Measurements from ENCODE around the gene KRTAP2-2. TPM values are rescaled to one million over a fixed set of nuclear protein-coding genes. Genes with fewer than 3 reads are reported as not detected.

KRTAP2-2 gene
- total and polyA plus RNA-seq, 2 of the 8 experiments (the other 6 are each of a cell fraction or from before 2014, with no cell fraction given), result not detected

DNA sequence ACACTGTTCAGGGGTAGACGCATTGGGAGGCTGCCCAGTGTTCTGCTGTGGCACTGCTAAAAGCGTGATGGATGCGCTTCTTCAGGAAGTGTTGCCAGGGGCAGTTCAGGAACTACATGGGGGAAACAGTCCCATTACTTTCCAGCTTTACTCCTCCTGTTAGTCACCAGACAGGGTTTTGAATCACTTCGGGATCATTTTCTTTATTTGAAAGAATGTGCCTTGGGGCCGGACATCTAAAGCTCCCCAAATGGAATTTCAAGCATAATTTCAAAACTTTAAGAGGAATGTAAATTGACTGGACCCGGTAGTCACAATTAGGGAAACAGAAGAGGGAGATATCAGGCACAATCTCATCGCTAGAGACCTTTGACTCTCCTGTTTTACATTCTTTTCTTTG is 6.6 kb downstream of the KRTAP2-2 start:
- Histone ChIP-seq H3K4me1 (replicated peaks in 1 of 4; ENCODE audit: control insufficient read depth in 3 of 4, insufficient read depth in 4 of 4, low read length in 3 of 4) (peaks cover 0 to 2% (median 0%) of the 10 kb centered on the region in 4 experiments; a peak in 1 of 7 replicates), H3K4ac (replicated peaks; ENCODE audit: insufficient read length, low read depth, low read length) (no peak overlapping the region), H3K79me2 (ENCODE audit: control insufficient read depth in 1 of 2, insufficient read depth in 2 of 2, low read length in 2 of 2) (no peaks in the 10 kb centered on the region), H3K23ac (ENCODE audit: insufficient read length) (no peak overlapping the region), H4K91ac (replicated peaks; ENCODE audit: insufficient read length, low read length) (peak overlapping the region; percentile 19), H2BK5ac (ENCODE audit: low read depth, low read length) (no peak overlapping the region), H2AFZ (ENCODE audit: low read length) (0 out of 2 replicates have a peak overlapping the region, but pooled peaks have one; percentile 40), H3K14ac (ENCODE audit: insufficient read length) (no peak overlapping the region), H3K27ac (ENCODE audit: low read depth, low read length) (no peak overlapping the region), H3K4me3 (ENCODE audit: extremely low read depth in 1 of 4, insufficient read depth in 2 of 4, low read depth in 3 of 4, low read length in 4 of 4) (no peak overlapping the region), H3K27me3 (replicated peaks in 1 of 4; ENCODE audit: control insufficient read depth in 3 of 4, extremely low read depth in 1 of 4, insufficient read depth in 3 of 4, low read length in 3 of 4) (no peaks in the 10 kb centered on the region), H3K18ac (ENCODE audit: extremely low read depth, low read length) (no peak overlapping the region; the same call in 1 of the 2 replicates), H4K20me1 (replicated peaks in 1 of 2; ENCODE audit: control insufficient read depth in 1 of 2, insufficient read depth in 2 of 2, low read length in 2 of 2) (no peaks in the 10 kb centered on the region), H4K8ac (ENCODE audit: extremely low read depth, insufficient read depth, low read length) (no peak overlapping the region), H2BK20ac (ENCODE audit: low read length) (no peak overlapping the region), H2BK120ac (replicated peaks; ENCODE audit: low read depth, low read length) (no peak overlapping the region), H2BK12ac (ENCODE audit: low read depth, low read length) (no peak overlapping the region), H3K36me3 (ENCODE audit: control insufficient read depth in 2 of 4, insufficient read depth in 4 of 4, low read length in 3 of 4) (no peaks in the 10 kb centered on the region), H3K79me1 (ENCODE audit: low read depth, low read length) (no peaks in the 10 kb centered on the region), H3K23me2 (ENCODE audit: low read depth, low read length) (no peaks in the 10 kb centered on the region), H2BK15ac (ENCODE audit: low read length) (no peak overlapping the region), H3K9ac (replicated peaks in 1 of 4; ENCODE audit: extremely low read depth in 1 of 4, low read depth in 3 of 4, low read length in 3 of 4) (no peak overlapping the region), H3K56ac (replicated peaks; ENCODE audit: insufficient read length, low read depth, low read length) (no peak overlapping the region), H3K9me3 (ENCODE audit: insufficient read depth in 2 of 2, low read depth in 1 of 2, low read length in 1 of 2) (no peaks in the 10 kb centered on the region), H2AK5ac (ENCODE audit: low read depth, low read length) (no peak overlapping the region), H3K4me2 (ENCODE audit: insufficient read depth in 1 of 2, low read depth in 2 of 2, low read length in 2 of 2) (no peak overlapping the region), H4K5ac (ENCODE audit: insufficient read length, low read depth, low read length) (no peak overlapping the region)
- TF ChIP-seq MAFK (IDR thresholded peaks at IDR 0.05; ENCODE audit: low read depth, low read length), result no peak
- no peak for TF ChIP-seq CTBP2 (IDR thresholded peaks at IDR 0.05; ENCODE audit: borderline replicate concordance, insufficient read depth, insufficient read length, low read length)
- TF ChIP-seq NRF1 (IDR thresholded peaks at IDR 0.05; ENCODE audit: low read depth, low read length), result no peak
- TF ChIP-seq, protein P1, sequence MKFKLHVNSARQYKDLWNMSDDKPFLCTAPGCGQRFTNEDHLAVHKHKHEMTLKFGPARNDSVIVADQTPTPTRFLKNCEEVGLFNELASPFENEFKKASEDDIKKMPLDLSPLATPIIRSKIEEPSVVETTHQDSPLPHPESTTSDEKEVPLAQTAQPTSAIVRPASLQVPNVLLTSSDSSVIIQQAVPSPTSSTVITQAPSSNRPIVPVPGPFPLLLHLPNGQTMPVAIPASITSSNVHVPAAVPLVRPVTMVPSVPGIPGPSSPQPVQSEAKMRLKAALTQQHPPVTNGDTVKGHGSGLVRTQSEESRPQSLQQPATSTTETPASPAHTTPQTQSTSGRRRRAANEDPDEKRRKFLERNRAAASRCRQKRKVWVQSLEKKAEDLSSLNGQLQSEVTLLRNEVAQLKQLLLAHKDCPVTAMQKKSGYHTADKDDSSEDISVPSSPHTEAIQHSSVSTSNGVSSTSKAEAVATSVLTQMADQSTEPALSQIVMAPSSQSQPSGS (IDR thresholded peaks at IDR 0.05; ENCODE audit: low read length), result no peak
- TF ChIP-seq POLR2A (IDR thresholded peaks at IDR 0.05; ENCODE audit: control extremely low read depth in 1 of 2, low read depth in 2 of 2, low read length in 2 of 2), result no peak
- no peak for TF ChIP-seq RFX5 (IDR thresholded peaks at IDR 0.05; ENCODE audit: borderline replicate concordance, low read depth, low read length)
- TF ChIP-seq, protein P2, sequence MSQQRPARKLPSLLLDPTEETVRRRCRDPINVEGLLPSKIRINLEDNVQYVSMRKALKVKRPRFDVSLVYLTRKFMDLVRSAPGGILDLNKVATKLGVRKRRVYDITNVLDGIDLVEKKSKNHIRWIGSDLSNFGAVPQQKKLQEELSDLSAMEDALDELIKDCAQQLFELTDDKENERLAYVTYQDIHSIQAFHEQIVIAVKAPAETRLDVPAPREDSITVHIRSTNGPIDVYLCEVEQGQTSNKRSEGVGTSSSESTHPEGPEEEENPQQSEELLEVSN (IDR thresholded peaks at IDR 0.05), result no peak
- TF ChIP-seq EGR1 (IDR thresholded peaks at IDR 0.05; ENCODE audit: borderline replicate concordance, low read depth, low read length), result no peak
- no peak for TF ChIP-seq SRF (IDR thresholded peaks at IDR 0.05; ENCODE audit: low read depth, low read length)
- DNase-seq (ENCODE audit: low read depth in 1 of 2, low spot score in 2 of 2) (no peak), FAIRE-seq (no peak)
- CTCF ChIA-PET (ENCODE audit: partially characterized antibody), result interaction anchor here (0.7 to 1.0 kb wide), 4 partner anchors 10 to 182 kb away, joined by 3 read pairs; no protein-coding TSS in a partner anchor
- 82% methylated on average over 7 of the region's 7 CpGs; no CpG with 5 or more reads in 1 of the 2 experiments for WGBS, 2 experiments (ENCODE audit: extremely low coverage in 1 of 2, insufficient coverage in 1 of 2, insufficient read length in 1 of 2, insufficient replicate concordance in 2 of 2, low coverage in 1 of 2, low lambda C conversion rate in 2 of 2, missing lambda C conversion rate in 1 of 2)
- POLR2A ChIA-PET (ENCODE audit: partially characterized antibody), result no interaction called here

Data from H1 (cell line).